AG10803 (cell line): Measurements from ENCODE around the gene COMTD1.

Experiments used
- DNase-seq: peaks from one replicate; pipeline ENCODE4 v3.0.0; 2010; ENCODE audit warnings: low read depth
- H3K4me3 ChIP-seq: 2 replicates; pipeline ENCODE4 v1.5.1; 2011; ENCODE audit warnings: mild to moderate bottlenecking, low read length, control low read depth
- TF ChIP-seq, protein P1 (sequence below): conservative IDR thresholded peaks from 2 replicates; pipeline ENCODE4 v1.5.1; 2011; ENCODE audit warnings: mild to moderate bottlenecking, low read length, control low read depth, inconsistent platforms

The COMTD1 gene

GRCh38 chr10:75272896-75273295 is 37.1 kb upstream of the COMTD1 start:
- H3K4me3 ChIP-seq = no peak overlapping the region
- no peak for DNase-seq
- TF ChIP-seq, protein P1, sequence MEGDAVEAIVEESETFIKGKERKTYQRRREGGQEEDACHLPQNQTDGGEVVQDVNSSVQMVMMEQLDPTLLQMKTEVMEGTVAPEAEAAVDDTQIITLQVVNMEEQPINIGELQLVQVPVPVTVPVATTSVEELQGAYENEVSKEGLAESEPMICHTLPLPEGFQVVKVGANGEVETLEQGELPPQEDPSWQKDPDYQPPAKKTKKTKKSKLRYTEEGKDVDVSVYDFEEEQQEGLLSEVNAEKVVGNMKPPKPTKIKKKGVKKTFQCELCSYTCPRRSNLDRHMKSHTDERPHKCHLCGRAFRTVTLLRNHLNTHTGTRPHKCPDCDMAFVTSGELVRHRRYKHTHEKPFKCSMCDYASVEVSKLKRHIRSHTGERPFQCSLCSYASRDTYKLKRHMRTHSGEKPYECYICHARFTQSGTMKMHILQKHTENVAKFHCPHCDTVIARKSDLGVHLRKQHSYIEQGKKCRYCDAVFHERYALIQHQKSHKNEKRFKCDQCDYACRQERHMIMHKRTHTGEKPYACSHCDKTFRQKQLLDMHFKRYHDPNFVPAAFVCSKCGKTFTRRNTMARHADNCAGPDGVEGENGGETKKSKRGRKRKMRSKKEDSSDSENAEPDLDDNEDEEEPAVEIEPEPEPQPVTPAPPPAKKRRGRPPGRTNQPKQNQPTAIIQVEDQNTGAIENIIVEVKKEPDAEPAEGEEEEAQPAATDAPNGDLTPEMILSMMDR = no peak

DNA sequence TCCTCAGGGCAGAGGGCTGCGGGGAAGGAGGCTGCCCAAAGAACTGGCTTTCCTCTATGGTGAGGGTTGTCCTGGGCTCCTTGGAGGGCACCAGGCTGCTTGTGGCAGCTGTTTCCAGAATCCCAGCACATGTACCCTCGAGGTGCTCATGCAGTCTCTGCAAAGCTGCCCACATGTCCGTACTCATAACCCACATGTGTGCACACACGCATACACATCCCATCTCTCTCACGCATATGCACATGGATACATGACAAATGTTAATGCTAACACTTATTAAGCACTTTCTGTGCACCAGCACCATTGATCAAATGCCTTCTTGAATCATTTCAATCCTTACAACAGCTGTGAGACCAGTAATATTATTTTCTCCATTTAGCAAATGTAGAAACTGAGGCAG is 36.3 kb upstream of the COMTD1 start:
- DNase-seq = no peak
- TF ChIP-seq, protein P1 = no peak
- H3K4me3 ChIP-seq = no peak overlapping the region

GRCh38 chr10:75269605-75270004 is 33.8 kb upstream of the COMTD1 start:
- no peak for DNase-seq
- TF ChIP-seq, protein P1 = no peak

DNA sequence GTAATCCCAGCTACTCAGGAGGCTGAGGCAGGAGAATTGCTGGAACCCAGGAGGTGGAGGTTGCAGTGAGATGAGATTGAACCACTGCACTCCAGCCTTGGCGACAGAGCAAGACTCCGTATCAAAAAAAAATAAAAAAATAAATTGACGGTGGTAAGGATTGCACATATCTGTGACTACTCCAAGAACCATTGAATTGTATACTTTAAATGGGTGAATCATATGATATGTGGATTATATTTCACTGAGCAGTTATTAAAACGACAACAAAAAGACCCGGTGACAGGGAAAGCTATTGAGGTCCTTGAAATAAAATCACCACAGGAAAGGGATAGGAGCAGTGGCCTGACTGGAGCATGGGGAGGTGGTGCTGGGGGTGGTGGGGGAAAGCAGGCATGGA is 31.2 kb upstream of the COMTD1 start:
- no peak overlapping the region for H3K4me3 ChIP-seq
- TF ChIP-seq, protein P1 = no peak
- DNase-seq = no peak

More at GRCh38 chr10:75269605-75270004, 33.8 kb upstream of the COMTD1 start:
- no peak overlapping the region for H3K4me3 ChIP-seq

DNA sequence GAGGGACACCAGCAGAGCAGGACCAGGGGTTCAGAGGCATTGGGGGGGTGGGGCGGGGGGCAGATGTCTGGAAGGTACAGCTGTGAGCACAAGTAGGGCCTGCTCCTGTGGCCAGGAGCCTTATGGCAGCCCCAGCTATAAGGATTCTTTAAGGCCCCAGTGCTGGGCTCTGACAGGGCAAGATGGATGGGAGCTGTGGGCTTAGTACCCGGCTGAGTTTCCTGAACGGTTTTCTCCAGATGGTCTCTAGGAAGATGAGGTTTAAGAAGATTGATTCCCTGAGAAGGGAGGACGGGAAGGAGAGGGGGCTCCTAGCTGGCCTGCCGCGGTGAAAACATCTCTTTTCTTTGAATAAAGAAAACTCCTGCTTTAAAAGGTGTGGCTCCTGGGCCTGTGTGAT is 30.1 kb upstream of the COMTD1 start:
- TF ChIP-seq, protein P1 = no peak
- H3K4me3 ChIP-seq = no peak overlapping the region
- no peak for DNase-seq

DNA sequence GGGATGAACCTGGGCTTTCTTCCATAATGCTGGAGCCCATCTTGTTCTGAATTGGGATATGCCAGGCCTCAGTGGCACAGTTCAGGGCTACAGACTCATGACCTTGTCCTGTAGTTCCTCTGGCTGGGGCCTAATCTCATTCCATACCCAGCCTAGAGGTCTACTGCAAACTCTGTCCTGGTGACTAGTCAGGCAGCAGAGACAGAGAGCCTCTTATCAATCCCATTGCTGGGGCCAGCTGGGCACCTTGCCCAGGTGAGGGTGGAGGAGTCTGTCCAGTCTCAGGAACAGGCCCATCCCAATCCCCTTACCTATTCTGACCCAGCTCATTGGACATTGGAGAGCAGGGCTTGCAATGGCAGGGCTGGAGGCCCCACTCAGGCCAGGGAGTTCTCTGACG is 28.0 kb upstream of the COMTD1 start:
- H3K4me3 ChIP-seq = no peak overlapping the region
- DNase-seq = no peak
- TF ChIP-seq, protein P1 = no peak

GRCh38 chr10:75261813-75262705 is 26.3 kb upstream of the COMTD1 start:
- TF ChIP-seq, protein P1 = no peak
- no peak overlapping the region for H3K4me3 ChIP-seq
- peak; percentile 48 for DNase-seq
